Left hindlimb (tissue), 1 donor: ENCODE results near the gene SH3GLB2.
A peak's percentile ranks its signal among the peaks of the same experiment; 100 is the strongest.

Source experiments
- DNase-seq: peaks from one replicate; pipeline ENCODE4 v3.0.0-alpha.2; 2018

The SH3GLB2 gene

GRCh38 chr9:129028192-129028966, at the start of gene SH3GLB2:
TSS of gene SH3GLB2 (minus strand) at chr9:129028331. CDS start at chr9:129028154, 177 bp downstream.
- peak; percentile 99 for DNase-seq

- DNase-seq: no peak
Measured at GRCh38 chr9:129077236-129077635, 49.1 kb upstream of the SH3GLB2 start.

- DNase-seq: no peak
Measured at GRCh38 chr9:129076640-129077037, 48.5 kb upstream of the SH3GLB2 start.

GRCh38 chr9:129075996-129076639, 48.0 kb upstream of the SH3GLB2 start:
- DNase-seq: no peak

- DNase-seq: no peak
Measured at GRCh38 chr9:129074106-129074505, 46.0 kb upstream of the SH3GLB2 start.

- DNase-seq: no peak
Measured at GRCh38 chr9:129073404-129073803, 45.3 kb upstream of the SH3GLB2 start.

- DNase-seq: no peak
Measured at GRCh38 chr9:129072171-129072570, 44.0 kb upstream of the SH3GLB2 start.

GRCh38 chr9:129071526-129072126, 43.5 kb upstream of the SH3GLB2 start:
- no peak for DNase-seq

- DNase-seq: no peak
Measured at GRCh38 chr9:129070696-129071525, 42.8 kb upstream of the SH3GLB2 start.

- DNase-seq: no peak
Measured at GRCh38 chr9:129069862-129070641, 41.9 kb upstream of the SH3GLB2 start.

GRCh38 chr9:129068990-129069861, 41.1 kb upstream of the SH3GLB2 start:
- no peak for DNase-seq

GRCh38 chr9:129068110-129068509, 40.0 kb upstream of the SH3GLB2 start:
- DNase-seq: no peak

- no peak for DNase-seq
Measured at GRCh38 chr9:129064499-129064908, 36.4 kb upstream of the SH3GLB2 start.

GRCh38 chr9:129063061-129063460, 34.9 kb upstream of the SH3GLB2 start:
- DNase-seq: no peak

- DNase-seq: no peak
Measured at GRCh38 chr9:129060991-129061390, 32.9 kb upstream of the SH3GLB2 start.

- no peak for DNase-seq
Measured at GRCh38 chr9:129059796-129060785, 32.0 kb upstream of the SH3GLB2 start.

GRCh38 chr9:129058965-129059795, 31.0 kb upstream of the SH3GLB2 start:
- DNase-seq: no peak

- DNase-seq: no peak
Measured at GRCh38 chr9:129054163-129054851, 26.2 kb upstream of the SH3GLB2 start.
